DOHH2 (cell line): ENCODE measurements around the gene SLC5A11.

Source experiments
- CTCF ChIP-seq: fragments of 200-600 bp; sonication (generic); IDR thresholded peaks from one replicate; pipeline ENCODE4 v1.5.1; 2014; ENCODE audit warnings: antibody characterized with exemption, mild to moderate bottlenecking, low read depth, low read length; ENCODE audit not compliant: poor library complexity, severe bottlenecking
- EZH2phosphoT487 ChIP-seq: fragments of 200-600 bp; sonication (generic); IDR thresholded peaks from 2 replicates; pipeline ENCODE4 v1.6.1; 2017; ENCODE audit warnings: borderline replicate concordance, mild to moderate bottlenecking, antibody characterized with exemption, low read length, moderate library complexity, mixed read lengths

- TF ChIP-seq CTCF, result no peak
- TF ChIP-seq EZH2phosphoT487, result no peak
Observed at GRCh38 chr16:24837969-24838368, 7.8 kb upstream of the SLC5A11 start.
